Endothelial cell (in vitro differentiated cells): ENCODE results near the gene ACSL3. TPM values are rescaled to one million over a fixed set of nuclear protein-coding genes. Genes with fewer than 3 reads are reported as not detected.

Experiments used
- DNase-seq: peaks from one replicate; pipeline ENCODE4 v3.0.0; 2021; ENCODE audit warnings: low spot score
- H3K27ac Mint-ChIP-seq: one replicate; pipeline ENCODE4 v1.8.0; 2021; ENCODE audit warnings: mixed read lengths, inconsistent platforms; ENCODE audit not compliant: unreplicated experiment
- H3K27me3 Mint-ChIP-seq: one replicate; pipeline ENCODE4 v1.8.0; 2021; ENCODE audit warnings: mild to moderate bottlenecking, moderate library complexity, mixed read lengths, inconsistent platforms; ENCODE audit not compliant: unreplicated experiment
- H3K36me3 Mint-ChIP-seq: one replicate; pipeline ENCODE4 v1.8.0; 2021; ENCODE audit warnings: mild to moderate bottlenecking, low read depth, mixed read lengths, inconsistent platforms; ENCODE audit not compliant: unreplicated experiment
- H3K4me1 Mint-ChIP-seq: one replicate; pipeline ENCODE4 v1.8.0; 2021; ENCODE audit warnings: mild to moderate bottlenecking, mixed read lengths, inconsistent platforms; ENCODE audit not compliant: unreplicated experiment
- H3K4me3 Mint-ChIP-seq: one replicate; pipeline ENCODE4 v1.8.0; 2021; ENCODE audit warnings: mild to moderate bottlenecking, mixed read lengths, inconsistent platforms; ENCODE audit not compliant: unreplicated experiment
- H3K9me3 Mint-ChIP-seq: one replicate; pipeline ENCODE4 v1.8.0; 2021; ENCODE audit warnings: mixed read lengths, inconsistent platforms; ENCODE audit not compliant: unreplicated experiment
- CTCF ChIP-seq: fragments of 200-600 bp; sonication (generic); IDR thresholded peaks from one replicate; pipeline ENCODE4 v1.5.0; 2021; ENCODE audit warnings: antibody characterized with exemption; ENCODE audit not compliant: unreplicated experiment
- total RNA-seq: library from RNA; stranded (reverse); fragmentation: NEBNext Ultra II Directional; extraction: Animal tissue kit (Norgen Biotek cat#: 25700); gene quantifications from one replicate; pipeline ENCODE4 v1.2.1, GENCODE V29; 2021; ENCODE audit not compliant: unreplicated experiment

The ACSL3 gene
- total RNA-seq, 1 donor from 2014 or later: 163 TPM

DNA sequence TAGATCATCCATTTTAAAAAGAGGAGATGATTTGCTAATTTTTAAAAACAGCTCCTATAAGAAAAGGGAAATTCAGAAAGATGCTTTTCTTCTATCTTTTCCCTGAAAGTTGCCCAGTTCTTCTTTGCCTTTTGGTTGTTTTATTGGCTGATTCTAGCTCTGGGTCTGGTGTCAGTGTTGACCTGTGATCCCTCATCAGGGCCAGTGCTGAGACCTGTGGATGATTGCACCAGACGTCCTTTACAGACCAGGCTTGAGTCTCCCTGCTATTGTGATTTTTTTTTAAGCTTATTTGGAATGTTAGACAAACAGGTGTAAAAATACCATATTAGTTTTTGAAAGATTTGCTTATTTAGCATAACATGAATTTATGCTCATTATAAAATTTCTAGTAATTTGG, 88.2 kb downstream of the ACSL3 start:
- H3K4me1 Mint-ChIP-seq: no peaks in the 10 kb centered on the region
- H3K9me3 Mint-ChIP-seq: no peaks in the 10 kb centered on the region
- no peaks in the 10 kb centered on the region for H3K36me3 Mint-ChIP-seq
- DNase-seq: no peak
- peaks cover 9% of the 10 kb centered on the region for H3K27me3 Mint-ChIP-seq
- no peak overlapping the region for H3K27ac Mint-ChIP-seq
- no peak for TF ChIP-seq CTCF
- H3K4me3 Mint-ChIP-seq: no peak overlapping the region

DNA sequence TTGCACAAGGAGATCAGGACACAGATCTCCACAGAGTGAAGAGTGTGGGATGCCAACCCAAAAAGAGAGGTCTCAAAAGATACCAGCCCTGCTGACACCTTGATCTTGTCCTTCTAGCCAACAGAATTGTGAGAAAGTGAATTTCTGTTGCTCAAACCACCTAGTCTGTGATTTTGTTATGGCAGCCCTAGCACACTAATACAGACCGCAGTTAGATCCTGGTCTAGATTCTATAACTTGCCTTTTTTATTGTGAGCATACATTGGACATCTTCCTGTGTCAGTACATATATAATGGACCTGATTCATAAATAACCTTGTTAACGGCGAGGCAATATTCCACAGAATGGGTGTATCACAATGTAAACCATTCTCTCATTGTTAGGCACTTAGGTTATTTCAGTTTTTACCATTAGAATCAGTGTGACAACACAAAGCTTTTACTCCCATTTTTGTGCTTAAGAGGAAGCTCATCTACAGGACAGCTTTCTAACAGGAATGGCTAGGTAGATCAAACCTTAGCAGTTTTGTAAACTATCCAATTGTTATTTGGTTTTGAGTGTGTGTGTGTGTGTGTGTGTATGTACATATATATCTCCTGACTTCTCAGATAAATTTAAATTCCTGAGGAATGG, 89.0 kb downstream of the ACSL3 start:
- no peak overlapping the region for H3K27ac Mint-ChIP-seq
- no peaks in the 10 kb centered on the region for H3K4me1 Mint-ChIP-seq
- no peak for TF ChIP-seq CTCF
- no peaks in the 10 kb centered on the region for H3K9me3 Mint-ChIP-seq
- DNase-seq: no peak
- peaks cover 9% of the 10 kb centered on the region for H3K27me3 Mint-ChIP-seq
- no peak overlapping the region for H3K4me3 Mint-ChIP-seq
- no peaks in the 10 kb centered on the region for H3K36me3 Mint-ChIP-seq

DNA sequence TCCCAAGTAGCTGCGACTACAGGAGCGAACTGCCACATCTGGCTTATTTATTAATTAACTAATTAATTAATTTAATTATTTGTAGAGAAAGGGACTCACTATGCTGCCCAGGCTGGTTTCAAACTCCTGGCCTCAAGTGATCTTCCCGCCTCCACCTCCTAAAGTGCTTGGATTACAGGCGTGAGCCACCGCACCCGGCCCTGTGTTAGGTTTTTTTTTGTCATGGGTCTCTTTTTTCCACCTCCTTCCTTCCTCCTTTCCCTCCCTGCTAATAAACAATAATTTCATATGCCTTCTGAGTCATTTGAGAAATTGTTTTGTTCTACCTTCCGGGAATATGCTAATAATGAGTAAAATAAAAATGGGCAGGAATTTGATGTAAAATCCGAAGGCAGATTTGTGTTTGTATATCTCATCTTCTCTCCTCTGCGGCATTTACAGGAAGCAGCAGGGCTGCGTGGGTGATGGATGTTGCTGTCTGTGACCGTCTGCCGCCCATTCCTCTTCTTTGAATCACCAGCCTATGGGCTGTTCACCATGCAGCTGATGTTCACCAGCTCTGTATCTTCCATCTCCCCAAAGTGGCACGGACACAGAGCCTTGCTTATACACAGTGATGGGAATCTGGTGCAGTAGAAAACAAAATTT, 89.9 kb downstream of the ACSL3 start:
- TF ChIP-seq CTCF: no peak
- H3K9me3 Mint-ChIP-seq: no peaks in the 10 kb centered on the region
- H3K4me3 Mint-ChIP-seq: no peak overlapping the region
- H3K4me1 Mint-ChIP-seq: no peaks in the 10 kb centered on the region
- DNase-seq: no peak
- H3K27me3 Mint-ChIP-seq: peaks cover 8% of the 10 kb centered on the region
- no peak overlapping the region for H3K27ac Mint-ChIP-seq
- H3K36me3 Mint-ChIP-seq: no peaks in the 10 kb centered on the region

DNA sequence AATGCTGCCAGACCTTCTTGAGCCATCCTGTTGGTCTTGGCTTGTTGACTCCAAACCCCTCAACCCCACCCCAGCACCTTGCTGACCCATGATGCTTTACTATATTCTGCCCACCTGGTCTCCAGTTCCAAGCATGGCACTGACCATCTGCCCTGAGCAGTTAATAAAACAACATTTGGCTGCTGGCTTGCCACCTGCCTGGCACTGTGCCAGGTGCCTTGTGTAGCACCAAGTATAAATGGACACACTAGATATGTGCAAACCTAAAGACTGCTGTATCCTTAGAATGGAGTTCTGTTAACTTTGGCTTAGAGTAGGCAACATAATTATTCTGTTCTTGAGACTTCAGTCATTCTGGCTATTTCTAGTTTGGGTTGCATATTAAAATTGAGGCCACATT, 91.4 kb downstream of the ACSL3 start:
- H3K4me1 Mint-ChIP-seq: no peaks in the 10 kb centered on the region
- no peak overlapping the region for H3K4me3 Mint-ChIP-seq
- no peaks in the 10 kb centered on the region for H3K36me3 Mint-ChIP-seq
- DNase-seq: no peak
- no peak overlapping the region for H3K27ac Mint-ChIP-seq
- H3K9me3 Mint-ChIP-seq: no peaks in the 10 kb centered on the region
- no peak for TF ChIP-seq CTCF
- H3K27me3 Mint-ChIP-seq: peaks cover 7% of the 10 kb centered on the region

- no peak for TF ChIP-seq CTCF
- Mint-ChIP-seq H3K4me1 (no peaks in the 10 kb centered on the region), H3K36me3 (no peaks in the 10 kb centered on the region), H3K27me3 (peaks cover 6% of the 10 kb centered on the region), H3K9me3 (no peaks in the 10 kb centered on the region), H3K27ac (no peak overlapping the region), H3K4me3 (no peak overlapping the region)
- DNase-seq: no peak
Observed at GRCh38 chr2:222955008-222955407, 94.2 kb downstream of the ACSL3 start.
